ENCODE data around the gene TMEM253.
A peak's percentile ranks its signal among the peaks of the same experiment; 100 is the strongest.

Gene TMEM253

DNA sequence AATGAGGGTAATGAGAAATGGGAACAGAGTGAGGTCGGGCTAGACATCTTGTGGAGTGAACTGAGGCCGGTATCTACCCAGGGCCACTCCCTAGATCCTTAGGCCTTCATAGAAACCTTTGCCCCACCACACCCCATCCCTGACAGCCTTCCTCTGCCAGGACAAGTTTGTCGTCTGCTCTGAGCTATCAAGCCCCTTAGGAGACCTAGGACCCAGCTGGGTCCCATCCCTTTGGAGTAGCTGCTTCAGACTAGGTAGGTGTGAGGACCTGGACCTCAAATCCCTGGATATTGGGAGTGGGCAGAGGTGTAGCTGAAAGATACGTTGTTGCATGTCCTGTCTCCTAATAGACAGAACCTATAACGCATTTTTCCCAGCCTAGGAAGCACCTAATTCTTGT is at the start of gene TMEM253:
TMEM253 (plus strand) TSS at position 136 of the 400 bp plus-strand sequence. CDS start 278 bp downstream, outside the sequence.
- DNase-seq, result no peak

DNA sequence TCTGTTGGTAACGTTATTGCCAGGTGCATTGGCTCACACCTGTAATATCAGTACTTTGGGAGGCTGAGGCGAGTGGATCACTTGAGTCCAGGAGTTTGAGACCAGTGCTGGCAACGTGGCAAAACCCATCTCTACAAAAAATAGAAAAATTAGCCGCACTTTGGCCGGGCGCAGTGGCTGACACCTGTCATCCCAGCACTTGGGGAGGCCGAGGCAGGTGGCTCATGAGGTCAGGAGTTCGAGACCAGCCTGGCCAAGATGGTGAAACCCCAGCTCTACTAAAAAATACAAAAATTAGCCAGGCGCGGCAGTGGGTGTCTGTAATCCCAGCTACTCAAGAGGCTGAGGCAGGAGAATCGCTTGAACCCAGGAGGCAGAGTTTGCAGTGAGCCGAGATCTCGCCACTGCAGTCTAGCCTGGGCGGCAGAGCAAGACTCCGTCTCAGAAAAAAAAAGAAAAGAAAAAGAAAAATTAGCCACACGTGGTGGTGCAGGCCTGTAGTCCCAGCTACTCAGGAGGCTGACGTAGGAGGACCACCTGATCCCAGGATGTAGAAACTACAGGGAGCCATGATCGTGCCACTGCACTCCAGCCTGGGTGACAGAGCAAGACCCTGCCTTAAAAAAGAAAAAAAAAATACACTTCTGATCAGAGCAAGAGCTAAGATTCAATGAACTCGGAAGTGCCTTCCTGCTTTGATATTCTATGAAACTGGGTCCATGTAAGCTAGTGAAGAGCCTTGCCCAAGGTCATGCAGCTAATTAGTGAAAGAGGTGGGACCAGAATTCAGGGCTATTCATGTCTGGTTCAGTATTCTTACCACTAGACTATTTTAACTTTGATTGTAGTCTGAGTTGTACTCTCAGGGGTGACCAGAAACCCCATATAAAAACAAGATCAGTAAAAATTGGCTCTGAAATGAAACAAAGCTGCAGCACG is 47.4 kb upstream of the TMEM253 start:
- no peak for DNase-seq

DNA sequence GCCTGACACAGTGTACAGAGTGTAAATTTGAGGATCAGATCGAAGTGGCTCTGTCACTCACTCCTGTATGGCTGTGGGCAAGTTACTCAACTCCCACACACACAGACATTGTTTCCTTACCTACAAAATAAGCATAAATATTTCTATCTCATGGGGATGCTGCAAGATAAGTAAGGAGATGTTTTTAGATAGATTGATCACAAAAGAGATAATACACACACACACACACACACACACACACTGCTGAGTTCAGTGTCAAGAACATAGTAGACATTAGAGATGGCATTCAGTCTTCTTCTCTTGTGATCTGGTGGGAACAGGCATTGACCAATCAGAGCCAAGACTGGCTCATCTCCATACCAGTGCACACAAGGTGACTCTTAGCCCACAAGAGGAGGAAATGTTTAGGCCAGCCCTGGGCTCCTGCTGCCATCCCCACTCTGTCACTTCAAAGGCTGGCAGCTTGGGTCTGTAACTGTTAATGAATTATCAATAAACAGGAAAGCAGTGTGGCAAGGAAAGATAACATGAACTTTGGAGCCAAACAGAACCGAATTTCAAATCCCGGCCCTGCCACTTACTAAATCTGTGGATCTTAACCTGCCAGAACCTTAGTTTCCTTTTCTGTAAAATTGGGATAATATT is 46.6 kb upstream of the TMEM253 start:
- no peak for DNase-seq

DNA sequence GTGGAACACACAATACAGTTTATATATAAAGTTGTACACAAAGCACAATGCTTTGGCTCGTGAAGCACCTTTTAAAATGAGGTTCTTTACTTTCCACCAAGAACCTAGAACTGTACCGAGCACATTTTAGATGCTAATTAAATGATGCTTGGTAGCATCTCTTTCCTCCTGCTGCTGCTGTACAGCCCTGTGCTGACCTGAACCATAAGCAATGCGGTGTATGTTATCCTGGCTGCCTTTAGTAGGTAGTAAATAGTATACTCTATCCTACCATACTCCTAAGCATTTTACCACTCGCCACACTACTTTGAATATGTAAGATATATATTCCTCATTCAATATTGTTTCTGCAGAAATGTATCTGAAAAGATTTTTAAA is 46.1 kb upstream of the TMEM253 start:
- no peak for DNase-seq

DNA sequence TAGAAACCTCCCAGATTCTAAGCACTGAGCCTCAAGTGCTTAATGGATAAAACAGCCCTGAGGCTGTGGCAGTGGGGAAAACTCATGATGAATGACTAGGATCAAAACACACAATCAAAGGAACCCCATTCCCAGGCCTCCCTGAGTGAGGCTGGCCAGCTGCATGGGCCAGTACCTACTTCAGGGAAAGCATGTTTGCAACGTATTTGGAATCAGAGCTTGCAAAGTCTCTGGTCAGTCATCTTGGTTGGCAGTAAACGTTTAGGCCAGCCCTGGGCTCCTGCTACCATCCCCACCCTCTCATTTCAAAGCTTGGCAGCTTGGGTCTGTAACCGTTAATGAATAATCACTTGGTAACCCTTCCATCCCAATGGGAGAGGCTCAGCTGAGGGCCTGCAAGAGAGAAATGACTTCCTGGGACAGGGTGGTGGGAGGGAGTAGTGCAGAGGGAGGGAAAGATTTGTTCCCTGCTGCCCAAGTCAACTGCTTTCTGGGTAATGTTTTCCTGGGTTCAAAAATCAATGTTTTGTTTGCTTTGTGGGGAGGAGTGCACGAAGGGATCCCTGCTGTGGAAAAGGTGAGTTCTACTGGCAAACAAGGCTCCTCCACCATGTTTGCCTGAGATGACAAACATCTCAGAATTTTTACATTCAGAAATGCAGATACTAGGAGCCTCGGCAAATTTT is 45.3 kb upstream of the TMEM253 start:
- no peak for DNase-seq

DNA sequence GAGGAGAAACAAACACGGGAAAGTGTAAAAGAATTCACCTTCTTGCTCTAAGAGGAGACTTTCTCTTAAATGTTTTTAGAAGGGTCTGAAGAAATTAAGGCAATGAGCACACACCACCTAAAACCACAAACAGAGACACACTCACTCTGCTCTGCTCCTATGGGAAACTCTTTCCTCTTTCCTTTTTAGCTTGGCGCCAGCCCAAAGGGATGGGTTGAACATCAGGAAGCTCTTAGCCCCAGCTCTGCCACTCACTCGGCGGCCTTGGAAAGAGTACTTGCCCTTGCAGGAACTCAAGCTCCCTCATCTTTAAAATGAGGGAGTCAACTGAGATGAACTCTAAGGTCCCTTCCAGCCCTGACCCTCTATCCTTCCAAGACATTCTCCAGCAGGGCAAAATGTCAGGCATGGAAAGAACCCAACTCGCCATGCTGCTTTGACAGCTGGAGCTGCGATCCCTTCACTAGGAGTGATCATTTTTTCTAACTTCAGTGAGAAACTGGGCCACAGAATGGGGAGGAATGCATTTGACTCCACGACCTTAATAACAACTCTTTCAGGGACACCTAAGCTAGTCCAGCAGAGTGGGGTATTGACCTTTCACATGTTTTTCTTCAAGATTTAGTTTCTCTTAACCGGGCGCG is 44.2 kb upstream of the TMEM253 start:
- DNase-seq, result no peak

DNA sequence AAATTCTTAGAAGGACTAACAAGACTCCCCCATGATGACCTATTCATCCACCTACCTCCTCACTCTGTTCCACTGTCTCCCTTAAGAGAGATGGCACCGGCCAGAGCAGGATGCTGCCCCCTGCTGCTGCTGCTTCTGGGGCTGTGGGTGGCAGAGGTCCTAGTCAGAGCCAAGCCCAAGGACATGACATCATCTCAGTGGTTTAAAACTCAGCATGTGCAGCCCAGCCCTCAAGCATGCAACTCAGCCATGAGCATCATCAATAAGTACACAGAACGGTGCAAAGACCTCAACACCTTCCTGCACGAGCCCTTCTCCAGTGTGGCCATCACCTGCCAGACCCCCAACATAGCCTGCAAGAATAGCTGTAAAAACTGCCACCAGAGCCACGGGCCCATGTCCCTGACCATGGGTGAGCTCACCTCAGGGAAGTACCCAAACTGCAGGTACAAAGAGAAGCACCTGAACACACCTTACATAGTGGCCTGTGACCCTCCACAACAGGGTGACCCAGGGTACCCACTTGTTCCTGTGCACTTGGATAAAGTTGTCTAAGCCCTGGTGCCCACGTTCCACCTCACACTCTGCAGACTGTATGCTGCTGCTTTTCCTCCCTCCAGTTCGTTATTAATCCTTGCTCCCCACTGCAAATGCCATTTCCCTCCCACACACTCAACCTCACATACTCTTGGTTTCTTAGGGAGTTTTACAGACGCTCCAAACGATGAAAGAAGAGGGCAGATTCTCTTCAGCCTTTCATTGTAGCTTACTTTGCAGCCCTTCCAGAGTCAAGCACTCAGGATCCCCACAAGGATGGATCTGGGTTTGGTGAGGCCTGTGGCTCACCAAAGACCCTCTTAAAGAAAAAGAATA is 42.8 kb upstream of the TMEM253 start, which contains the start of gene RNASE8:
RNASE8 (plus strand) TSS at position 20 of the 873 bp plus-strand sequence; CDS start at position 91, 71 bp downstream.
- DNase-seq, result no peak

DNA sequence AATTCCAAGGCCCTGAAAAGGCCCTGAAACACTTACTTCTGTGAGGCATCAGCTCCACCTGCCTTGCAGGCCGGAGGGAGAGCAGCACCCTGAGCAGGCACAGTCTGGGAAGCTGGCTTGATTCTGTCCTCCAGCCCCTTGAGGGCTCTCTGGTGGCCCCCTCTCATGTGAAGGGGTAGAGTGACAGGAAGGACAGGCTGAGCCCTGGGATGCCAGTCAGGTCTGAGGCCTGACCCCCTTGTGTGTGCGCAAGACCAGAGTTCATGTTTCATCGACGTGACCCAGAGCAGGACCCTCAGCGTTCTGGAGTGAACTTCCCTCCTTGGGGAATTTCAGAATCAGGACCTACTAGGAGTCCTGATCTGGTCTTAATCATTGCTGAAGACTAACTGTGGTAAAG is 42.0 kb upstream of the TMEM253 start:
- DNase-seq, result no peak

DNA sequence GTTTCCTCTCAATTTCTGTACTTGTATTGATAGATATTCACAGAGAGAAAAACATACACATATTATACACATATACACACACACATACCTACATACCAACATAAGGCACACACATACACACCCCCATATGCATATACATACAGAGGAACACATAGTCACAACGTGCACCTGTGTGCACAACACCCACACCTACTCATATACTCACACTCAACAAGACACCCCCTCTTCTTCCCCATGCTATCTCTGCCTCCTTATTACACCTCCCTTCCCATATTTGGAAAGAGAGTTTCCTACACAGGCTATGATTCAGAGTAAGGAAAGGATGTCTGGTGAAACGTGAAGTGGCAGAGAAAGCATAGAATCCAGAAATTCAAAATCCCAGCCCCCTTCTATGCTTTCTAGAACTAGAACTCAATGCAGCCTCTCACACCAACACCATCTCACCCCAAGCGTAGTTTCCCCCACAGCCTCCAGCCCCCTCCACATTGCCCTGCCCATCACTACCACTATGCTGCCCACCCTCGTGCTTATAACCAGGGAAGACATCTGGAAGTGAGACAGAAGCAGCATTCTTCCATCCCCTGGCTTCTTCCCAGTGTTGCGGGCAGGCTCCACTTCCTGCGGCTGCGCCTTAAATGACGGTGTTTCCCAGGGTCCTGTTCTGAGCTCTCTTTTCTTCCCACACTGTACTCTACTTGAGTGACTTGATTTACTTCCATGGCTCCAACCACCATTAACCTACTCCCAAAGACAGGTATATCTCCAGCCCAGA is 40.8 kb upstream of the TMEM253 start:
- no peak for DNase-seq

DNA sequence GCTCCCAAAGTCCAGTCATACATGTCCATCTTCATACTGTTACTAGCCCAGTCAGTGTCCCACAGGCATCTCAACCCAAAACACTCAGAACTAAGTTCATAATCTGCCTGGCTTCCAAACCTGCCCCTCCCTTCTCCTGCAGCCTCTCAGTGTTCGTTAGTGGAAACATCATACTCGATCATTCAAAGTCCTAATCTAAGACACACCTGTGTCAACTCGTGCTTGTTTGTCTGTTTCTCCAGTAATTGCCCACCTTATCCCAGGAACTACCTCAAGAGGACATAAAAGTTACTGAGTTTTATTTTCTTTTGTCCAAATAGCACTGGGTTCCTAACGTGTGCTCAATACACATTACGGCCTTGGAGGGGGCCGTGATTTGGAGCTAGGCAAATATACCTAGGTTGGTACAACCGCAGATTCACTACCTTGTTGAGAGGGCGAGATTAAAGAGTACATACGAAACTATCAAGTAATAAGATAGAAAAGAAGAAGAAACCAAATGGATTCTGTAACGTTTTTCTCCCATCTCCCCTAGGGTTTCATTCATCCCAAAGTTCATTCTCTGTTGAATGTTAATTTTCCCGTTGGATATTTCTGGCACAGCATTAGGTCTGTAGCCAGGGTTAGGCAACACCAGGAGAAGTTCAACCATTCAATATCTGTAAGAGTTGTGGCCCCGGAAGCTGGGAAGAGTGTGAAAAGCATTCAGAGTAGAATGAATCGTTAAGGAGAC is 40.1 kb upstream of the TMEM253 start:
- no peak for DNase-seq

DNA sequence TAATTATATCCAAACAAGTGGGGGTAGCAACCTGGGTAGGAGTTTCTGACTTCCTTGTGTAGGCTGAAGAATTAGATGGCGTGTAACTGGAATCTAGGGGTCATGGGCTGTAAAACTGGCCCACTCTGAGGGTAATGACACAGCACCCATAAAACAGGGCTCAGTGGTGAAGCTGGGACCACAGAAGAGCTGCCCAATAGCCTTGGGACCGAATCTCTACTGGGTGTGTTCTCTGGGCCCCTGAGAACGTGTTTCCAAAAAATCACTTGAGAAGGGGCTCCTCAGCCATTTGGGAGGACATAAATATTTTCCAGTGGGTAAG is 39.6 kb upstream of the TMEM253 start:
- no peak for DNase-seq

DNA sequence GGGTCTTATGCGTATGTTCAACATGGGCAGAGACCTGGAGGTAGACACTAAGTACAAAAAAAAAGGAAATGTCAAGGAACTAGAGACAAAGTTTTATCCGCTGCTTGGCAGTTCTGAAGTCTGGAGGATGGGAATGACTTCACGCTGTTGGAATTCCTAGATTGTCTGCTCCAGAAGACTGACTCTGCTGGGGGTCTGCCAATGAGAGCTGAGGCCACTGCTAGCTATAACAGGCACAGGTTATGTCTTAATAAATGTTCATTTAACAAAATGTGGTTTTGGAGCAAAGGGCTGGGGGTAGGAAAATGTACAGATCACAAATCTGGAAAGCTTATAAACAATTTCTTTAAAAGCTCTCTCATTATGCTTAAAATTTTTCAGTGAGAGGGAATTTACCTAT is 37.4 kb upstream of the TMEM253 start:
- no peak for DNase-seq

DNA sequence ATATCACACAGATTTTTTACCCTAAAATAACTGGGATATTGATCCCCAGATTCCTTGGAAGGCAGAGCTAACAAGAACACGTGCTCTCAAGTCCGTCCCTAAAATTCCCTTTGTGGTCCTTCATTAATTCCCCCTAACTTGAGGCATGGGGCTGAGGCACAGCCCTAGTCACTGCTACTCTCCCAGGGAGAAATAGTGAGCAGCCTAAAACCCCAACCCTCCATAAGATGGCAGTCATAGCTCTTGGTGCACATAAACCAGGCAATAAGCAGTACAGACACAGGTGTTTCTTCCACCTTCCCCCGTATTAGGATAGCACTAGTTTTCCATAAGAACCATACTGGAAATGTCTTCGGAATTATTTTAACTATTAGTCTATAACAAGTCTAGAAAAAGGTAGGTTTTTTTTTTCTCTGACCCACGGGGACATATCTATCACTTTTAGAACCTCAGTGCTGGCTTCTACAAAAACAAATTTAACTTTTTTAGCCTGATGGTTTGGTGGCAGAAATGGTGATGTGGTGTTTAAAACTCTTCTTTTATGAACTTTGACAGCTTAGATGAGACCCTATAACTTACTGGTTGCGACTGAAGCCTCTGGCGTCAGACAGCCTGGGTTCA is 33.9 kb upstream of the TMEM253 start:
- DNase-seq, result no peak

DNA sequence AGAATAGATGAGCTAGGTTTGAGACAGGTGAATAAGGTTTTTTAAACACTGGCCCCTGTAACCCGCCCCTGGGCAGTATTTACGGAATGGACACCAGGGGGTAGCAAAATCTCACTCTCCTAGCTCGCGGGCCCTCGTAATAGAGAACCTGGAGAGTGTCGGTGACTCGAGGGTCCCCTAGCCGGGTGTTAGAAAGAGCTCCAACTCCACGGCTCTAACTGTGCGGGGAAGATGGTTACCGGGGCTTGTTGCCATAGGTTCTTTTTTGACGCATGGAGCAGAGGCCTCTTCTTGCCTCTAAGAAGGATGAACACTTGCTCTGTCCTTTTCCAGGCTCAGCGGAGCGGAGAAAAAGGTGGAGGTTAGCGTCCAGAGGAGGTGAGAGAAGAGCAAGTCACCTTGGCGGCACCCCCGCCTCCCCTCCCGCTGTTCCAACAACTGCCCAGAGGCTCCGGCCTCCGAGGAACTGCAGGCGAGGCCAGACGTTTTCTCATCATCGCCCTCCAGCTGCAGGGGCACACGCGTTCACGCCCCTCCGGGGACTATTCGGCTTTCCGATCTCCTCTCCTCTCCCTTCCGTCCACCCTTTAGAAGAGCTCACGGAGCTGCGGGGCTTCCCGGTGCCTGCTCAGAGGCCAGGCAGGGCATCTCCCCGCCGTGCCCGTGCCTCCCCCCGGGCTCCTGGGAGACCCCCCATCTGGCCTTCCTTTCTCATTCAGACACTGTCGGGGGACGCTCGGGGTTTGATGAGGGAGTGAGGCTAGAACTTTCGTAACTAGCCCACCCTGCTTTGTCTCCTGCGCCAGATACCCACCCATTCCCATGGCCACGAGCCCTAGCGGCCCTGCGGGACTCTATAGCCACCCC is 32.1 kb upstream of the TMEM253 start:
- DNase-seq, result peak; percentile 75

DNA sequence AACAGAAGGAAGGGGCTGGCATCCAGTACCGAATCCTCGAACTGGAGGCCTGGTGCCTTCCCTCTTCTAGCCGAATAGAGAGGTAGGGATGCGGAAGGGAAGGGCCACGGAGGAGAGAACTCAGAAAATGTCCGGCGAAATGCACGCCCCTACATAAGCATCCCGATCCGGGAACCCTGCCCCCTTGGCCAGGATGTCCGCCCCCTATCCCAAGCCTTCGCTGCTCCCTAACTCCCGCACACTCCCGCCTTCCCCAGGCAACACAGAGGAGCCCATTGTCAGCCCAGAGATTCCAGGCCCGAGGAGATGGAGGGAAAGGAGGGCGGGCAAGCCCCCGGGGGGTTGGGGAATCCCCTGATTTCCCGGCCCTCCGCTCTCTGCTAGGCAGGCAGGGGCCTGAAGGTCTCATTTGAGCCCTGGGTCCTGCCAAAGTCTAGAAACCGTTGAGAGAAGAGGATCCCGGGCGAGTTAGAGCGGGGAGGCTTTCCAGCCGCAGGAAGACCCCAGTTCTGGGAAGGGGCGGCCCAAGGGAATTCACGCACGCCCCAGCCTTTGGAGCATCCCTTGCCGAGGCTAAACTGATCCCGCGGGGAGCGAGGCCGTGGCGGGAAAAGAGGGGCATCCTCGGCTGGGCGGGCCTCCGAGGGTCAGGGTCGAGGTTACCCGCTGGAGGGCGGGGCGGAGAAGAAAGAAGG is 31.3 kb upstream of the TMEM253 start:
- no peak for DNase-seq

DNA sequence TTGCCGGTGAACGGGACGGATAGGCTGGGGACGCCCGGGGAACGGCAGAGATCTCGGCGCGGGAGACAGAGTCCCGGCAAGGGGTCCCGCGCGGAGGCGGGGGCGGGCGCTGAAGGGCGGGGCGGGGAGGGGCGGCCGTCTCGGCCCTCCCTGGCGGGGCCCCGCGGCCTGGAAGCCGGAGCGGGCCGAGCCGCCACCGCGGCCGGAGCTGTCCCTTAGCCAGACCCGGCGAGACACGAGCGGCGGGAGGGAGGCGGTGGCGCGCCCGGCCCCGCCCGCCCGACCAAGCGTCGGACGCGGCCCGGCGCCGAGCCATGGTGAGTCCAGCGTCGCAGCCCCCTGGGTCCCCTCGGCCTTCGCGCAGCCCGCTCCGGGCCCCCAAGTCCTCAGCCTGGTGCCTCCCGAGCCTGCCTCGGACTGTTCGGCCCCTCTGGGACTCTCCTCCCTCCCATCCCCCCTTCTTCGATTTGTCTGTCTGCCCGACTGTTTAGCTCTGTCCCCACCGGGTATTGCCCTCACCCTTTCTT is 30.7 kb upstream of the TMEM253 start, which contains the start of gene ARHGEF40:
ARHGEF40 (plus strand) TSS at position 222 of the 527 bp plus-strand sequence; CDS start at position 315, 93 bp downstream.
- no peak for DNase-seq

DNA sequence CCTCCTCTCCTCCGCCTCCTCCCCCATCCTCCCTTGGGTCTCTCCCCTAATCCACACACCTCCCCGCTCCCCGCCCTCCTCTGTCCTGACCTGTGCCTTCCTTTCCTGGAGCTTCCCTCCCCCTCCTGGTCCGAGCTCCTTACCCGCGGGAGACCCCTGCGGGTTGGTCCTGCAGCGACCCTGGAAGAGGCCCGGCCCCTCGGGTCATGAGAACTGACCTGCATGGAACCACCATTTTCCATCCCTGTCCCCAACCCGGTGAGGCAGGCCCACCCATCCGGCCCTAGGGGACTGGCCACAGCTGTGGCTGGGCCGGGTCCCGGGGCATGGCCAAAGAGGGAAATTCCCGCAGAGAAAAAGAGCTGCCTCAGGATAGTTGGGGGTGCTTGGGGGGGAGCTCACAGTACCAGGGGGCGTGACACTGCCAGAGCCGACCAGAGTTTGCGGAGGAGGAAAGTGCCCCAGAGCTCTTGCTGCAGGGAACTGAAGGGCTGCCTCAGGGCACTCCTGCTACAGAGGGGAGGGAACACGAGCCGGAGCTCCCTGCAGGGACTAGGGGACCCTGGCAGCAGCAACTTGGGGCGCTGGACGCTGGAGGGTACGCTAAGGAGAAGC is 30.1 kb upstream of the TMEM253 start:
- no peak for DNase-seq

Data from NCI-H1417 treated with DMSO at 0.1 percent for 48 hours (cell line).